GM18858 (cell line): ENCODE results near the gene GBP1.
"Not testable (repeated sequence)": the region's sequence is repeated elsewhere in the genome, so short reads cannot be mapped to it uniquely, and the experiment has no call there.

Experiments used
- ATAC-seq: cut with Tn5 transposase; IDR thresholded peaks from one replicate; pipeline ENCODE4 v1.9.1; 2021; ENCODE audit not compliant: unreplicated experiment

GBP1 gene

DNA sequence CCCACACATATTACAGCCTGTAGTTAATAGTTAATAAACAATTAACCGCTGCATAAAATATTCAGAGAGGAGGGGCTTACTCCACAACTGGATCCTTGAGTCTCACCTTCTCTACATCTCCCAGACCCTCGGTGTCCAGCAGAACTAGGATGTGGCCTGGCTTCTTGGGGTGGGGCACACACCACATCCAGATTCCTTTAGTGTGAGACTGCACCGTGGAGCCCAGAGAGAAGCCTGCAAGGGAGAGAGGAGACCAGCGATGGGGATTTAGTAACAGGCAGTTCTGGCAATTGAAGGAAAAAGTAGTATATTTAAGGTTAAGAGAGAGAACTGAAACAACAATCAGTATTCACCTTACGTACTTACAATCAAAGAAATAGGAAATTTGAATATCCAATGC, 4.9 kb downstream of the GBP1 start:
- ATAC-seq = no peak

GRCh38 chr1:89051955-89052312, 13.1 kb downstream of the GBP1 start:
- ATAC-seq = no peak

GRCh38 chr1:89051300-89051954, 13.6 kb downstream of the GBP1 start:
- ATAC-seq = no peak

DNA sequence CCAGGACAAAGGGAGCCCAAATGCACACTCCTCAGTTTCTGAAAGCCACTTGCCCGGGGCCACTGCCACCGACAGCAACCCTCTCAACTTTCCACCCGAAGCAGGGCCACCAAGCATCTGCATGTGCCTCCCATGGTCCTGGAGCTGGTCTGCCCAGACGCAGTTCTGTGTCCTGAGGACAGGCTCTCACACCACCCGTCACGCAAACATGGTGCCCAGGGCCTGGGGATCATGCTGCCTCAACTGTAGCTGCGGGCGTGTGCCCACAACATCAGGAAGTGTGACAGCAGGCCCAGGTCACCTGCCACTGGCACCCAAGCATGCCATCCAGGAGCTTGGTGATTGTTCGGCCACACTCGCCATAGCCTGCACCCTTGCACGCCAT, 14.4 kb downstream of the GBP1 start:
- no peak for ATAC-seq

DNA sequence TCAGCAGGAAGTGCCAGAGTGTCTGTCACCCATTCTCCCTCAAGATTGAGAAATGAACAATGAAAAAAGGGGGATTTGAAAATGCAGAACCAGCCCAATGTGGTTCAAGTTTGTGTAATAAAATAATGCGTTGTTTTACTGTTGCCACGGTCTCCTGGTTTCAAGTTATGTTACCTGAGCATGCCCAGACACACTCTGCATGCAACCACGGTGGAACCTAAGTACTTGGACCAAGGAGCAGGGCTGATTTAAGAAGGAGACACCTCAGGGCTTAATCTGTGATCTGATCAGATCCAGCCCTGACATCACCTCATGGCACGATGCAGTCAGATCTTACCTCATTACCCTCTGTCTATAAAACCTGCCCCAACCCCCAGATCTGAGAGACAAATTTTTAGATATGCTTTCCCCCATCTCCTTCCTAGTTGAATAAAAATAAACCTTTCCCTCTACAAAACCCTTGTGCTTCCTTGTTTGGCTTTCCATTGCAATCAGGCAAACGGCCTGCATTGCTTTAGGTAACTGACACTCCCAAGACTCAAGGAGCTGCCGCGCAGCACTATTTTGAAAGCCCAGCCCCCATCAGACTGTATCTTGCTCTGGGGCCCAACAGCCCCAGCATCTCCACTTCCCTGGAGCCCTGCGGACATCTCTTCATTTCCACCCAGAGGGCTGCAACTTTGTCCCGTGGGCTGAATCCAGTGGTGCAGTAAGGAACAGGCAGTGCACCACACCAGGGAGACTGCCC, 14.9 kb downstream of the GBP1 start:
- ATAC-seq = not testable (repeated sequence)

DNA sequence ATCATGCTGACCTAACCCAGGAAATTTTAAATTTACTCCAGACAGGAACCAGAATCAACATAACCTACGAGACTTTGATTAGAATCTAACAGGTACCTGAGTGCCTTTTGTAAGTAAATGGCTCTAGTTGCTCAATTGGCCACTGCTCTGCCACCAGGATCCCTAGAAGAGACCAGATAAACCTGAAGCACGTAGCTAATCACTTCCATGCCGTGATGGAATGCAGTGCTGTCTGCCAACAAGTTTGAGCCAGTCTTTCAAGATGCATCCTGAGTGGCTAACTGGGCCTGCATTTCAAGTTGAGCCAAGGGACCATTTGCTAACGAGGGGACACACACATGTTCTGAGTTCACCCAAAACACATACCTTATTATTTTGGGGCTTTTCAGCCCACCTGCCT, 15.8 kb downstream of the GBP1 start:
- ATAC-seq = not testable (repeated sequence)

DNA sequence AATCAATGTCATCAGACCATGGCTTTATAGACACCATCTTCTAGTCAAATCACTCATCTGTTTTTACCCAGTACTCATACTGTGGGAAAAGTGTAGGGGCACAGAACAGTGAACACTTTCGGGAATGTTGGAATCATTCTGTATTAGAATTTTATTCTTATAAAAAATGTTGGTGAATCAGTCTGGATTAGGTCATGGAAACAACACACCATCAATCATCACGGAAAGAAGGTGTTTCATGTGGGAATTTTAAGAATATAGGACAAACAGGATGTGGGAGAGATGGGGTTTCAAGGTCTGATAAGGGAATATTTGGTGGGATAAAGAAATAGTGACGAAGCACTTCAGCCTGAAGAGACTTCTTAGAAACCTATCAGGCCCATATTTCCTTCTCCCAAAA, 17.3 kb downstream of the GBP1 start:
- ATAC-seq = no peak

- ATAC-seq = peak; percentile 64
These were observed 18.5 kb downstream of the GBP1 start for GRCh38 chr1:89046318-89047183.

- ATAC-seq = no peak
These were observed 19.9 kb downstream of the GBP1 start for GRCh38 chr1:89044970-89045721.

GRCh38 chr1:89043940-89044339, 21.1 kb downstream of the GBP1 start:
- ATAC-seq = no peak

DNA sequence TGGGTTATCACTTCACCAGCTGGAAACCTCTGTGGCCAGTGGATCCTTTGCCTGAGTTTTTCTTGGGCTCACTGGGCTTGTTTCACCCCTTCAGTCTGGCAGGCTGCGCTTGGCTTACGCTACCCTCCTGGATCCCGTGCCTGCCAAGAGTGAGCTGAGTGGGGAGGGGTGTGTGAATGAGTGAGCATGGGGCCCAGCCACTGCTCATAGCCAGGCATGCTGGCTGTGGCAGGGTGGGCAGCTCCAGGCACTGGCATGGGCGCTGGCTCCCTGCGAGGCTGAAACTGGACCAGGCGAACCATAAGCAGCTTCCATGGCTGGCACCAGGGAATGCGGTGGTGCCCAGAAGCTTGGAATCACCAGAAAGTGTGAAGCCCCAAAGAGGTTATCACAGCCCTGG, 22.5 kb downstream of the GBP1 start:
- ATAC-seq = no peak

DNA sequence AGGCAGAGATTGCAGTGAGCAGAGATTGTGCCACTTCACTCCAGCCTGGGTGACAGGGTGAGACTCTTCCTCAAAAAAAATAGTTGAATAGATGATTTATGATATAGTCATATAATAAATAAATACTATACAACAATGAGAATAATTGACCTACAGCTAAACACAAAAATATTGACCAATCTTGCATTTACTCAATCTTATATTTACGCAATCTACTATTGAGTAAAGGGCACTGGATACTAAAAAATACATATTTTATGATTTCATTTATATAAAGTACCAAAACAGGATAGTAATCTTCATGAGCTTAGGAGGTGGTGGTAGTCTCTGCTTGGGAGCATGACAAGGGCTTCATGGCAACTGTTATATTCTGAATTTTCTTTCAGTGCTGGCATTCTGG, 23.3 kb downstream of the GBP1 start:
- ATAC-seq = no peak

DNA sequence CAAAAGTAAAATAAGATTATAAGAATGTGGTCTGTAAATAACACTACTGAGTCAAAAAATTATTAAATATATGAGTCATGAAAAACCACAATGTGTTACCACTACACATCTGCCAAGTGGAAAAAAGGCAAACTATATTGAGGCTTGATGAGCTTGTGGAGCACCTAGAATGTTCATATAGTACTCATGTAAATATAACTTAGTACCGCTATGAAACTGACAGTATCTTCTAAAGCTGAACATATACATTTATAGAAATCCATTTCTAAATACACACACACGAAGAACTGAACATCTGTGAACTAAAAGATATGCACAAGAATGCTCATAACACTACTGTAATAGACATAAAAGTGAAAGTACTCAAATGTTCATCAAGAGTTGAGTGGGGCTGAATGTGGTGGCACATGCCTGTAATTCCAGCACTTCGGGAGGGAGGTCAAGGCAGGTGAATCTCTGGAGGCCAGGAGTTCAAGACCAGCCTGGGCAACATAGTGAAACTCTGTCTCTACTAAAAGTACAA, 23.8 kb downstream of the GBP1 start:
- peak; percentile 96 for ATAC-seq

- no peak for ATAC-seq
These were observed 24.7 kb downstream of the GBP1 start for GRCh38 chr1:89040315-89040626.

- no peak for ATAC-seq
These were observed 27.8 kb downstream of the GBP1 start for GRCh38 chr1:89037186-89037585.

DNA sequence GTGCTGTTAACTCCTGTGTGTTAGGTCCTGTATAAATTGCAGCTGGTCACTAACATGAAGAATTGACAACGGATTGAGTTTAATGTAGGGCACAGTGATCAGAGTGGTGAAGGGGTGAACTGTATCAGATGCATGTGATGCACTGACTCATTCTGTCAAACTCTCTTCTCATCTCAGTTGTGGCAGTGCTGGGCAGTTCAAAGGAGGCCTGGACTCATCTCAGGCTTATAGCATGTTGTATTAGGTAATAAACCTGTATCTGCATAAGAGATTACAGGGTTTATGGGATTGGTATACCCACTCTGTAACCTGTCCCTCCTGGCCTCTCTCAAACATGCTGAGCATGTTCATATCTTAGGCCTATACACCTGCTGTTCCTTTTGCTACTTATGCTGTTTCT, 29.9 kb downstream of the GBP1 start:
- no peak for ATAC-seq

DNA sequence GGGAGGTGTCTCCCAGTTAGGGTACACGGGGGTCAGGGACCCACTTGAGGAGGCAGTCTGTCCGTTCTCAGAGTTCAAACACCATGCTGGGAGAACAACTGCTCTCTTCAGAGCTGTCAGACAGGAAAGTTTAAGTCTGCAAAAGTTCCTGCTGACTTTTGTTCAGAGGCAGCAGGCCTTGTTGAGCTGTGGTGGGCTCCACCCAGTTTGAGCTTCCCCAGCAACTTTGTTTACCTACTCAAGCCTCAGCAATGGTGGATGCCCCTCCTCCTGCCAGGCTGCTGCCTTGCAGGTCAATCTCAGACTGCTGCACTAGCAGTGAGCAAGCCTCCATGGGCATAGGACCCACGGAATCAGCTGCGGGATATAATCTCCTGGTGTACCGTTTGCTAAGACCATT, 31.0 kb downstream of the GBP1 start:
- ATAC-seq = not testable (repeated sequence)

- not testable (repeated sequence) for ATAC-seq
These were observed 36.0 kb downstream of the GBP1 start for GRCh38 chr1:89029051-89029450.

- no peak for ATAC-seq
These were observed 39.1 kb downstream of the GBP1 start for GRCh38 chr1:89025928-89026327.

DNA sequence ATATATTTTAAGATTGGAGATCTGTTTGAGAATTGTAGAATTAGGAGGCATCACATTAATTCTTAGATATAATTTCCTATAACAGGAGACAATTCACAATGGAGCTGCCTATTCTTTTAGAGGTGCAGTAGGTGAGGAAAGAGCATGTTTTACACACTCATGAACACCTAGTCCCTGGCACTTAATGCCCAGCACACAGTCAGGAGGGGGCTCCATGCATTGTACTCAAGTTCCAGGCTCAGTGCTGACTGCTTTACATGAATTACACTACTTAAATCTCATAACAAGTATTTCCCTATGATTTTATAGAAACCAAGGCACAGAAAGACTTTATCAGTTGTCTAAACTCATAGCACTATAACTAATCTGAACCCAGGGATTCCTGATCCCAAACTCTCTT, 42.0 kb downstream of the GBP1 start:
- ATAC-seq = peak; percentile 9
